Mesendoderm (in vitro differentiated cells): ENCODE data around the gene GAGE10.

Experiments
- DNase-seq: peaks from one replicate; pipeline ENCODE4 v3.0.0; 2013
- H2AK5ac ChIP-seq: 2 replicates; pipeline ENCODE4 v1.6.1; 2013; ENCODE audit warnings: low read length, inconsistent platforms
- H2BK120ac ChIP-seq: 2 replicates; pipeline ENCODE4 v1.6.1; 2013; ENCODE audit warnings: low read depth, mild to moderate bottlenecking, low read length, moderate library complexity, mixed read lengths
- H2BK15ac ChIP-seq: replicated peaks from 2 replicates; pipeline ENCODE4 v1.6.1; 2013; ENCODE audit warnings: low read depth, mild to moderate bottlenecking, moderate library complexity
- H2BK5ac ChIP-seq: 2 replicates; pipeline ENCODE4 v1.6.1; 2013; ENCODE audit warnings: low read length, inconsistent platforms
- H3K18ac ChIP-seq: 2 replicates; pipeline ENCODE4 v1.6.1; 2013; ENCODE audit warnings: mild to moderate bottlenecking, low read length, mixed read lengths
- H3K23ac ChIP-seq: one replicate; pipeline ENCODE4 v1.6.1; 2013; ENCODE audit warnings: low read length
- H3K27ac ChIP-seq: 2 replicates; pipeline ENCODE4 v1.5.1; 2013; ENCODE audit warnings: low read depth, mild to moderate bottlenecking, inconsistent platforms, low read length, moderate library complexity
- H3K27me3 ChIP-seq: 2 replicates; pipeline ENCODE4 v1.6.1; 2013; ENCODE audit warnings: low read length, control low read depth, mild to moderate bottlenecking, inconsistent platforms; ENCODE audit not compliant: insufficient read depth, poor library complexity
- H3K36me3 ChIP-seq: 2 replicates; pipeline ENCODE4 v1.6.1; 2013; ENCODE audit warnings: low read length, inconsistent platforms; ENCODE audit not compliant: control insufficient read depth, insufficient read depth
- H3K4ac ChIP-seq: one replicate; pipeline ENCODE4 v1.6.1; 2013; ENCODE audit warnings: low read depth, mild to moderate bottlenecking, low read length, moderate library complexity
- H3K4me1 ChIP-seq: 2 replicates; pipeline ENCODE4 v1.6.1; 2013; ENCODE audit warnings: low read depth, low read length, inconsistent platforms; ENCODE audit not compliant: control insufficient read depth
- H3K4me2 ChIP-seq: 2 replicates; pipeline ENCODE4 v1.6.1; 2013; ENCODE audit warnings: low read length
- H3K4me3 ChIP-seq: 2 replicates; pipeline ENCODE4 v1.5.1; 2013; ENCODE audit warnings: mild to moderate bottlenecking, low read length
- H3K56ac ChIP-seq: one replicate; pipeline ENCODE4 v1.6.1; 2013; ENCODE audit warnings: low read length
- H3K79me1 ChIP-seq: 2 replicates; pipeline ENCODE4 v1.6.1; 2013; ENCODE audit warnings: low read length, inconsistent platforms
- H3K79me2 ChIP-seq: 2 replicates; pipeline ENCODE4 v1.6.1; 2013; ENCODE audit warnings: mild to moderate bottlenecking, low read length; ENCODE audit not compliant: control insufficient read depth, insufficient read depth
- H3K9ac ChIP-seq: 2 replicates; pipeline ENCODE4 v1.6.1; 2013; ENCODE audit warnings: low read length, inconsistent platforms
- H4K5ac ChIP-seq: one replicate; pipeline ENCODE4 v1.6.1; 2013; ENCODE audit warnings: low read length
- H4K8ac ChIP-seq: one replicate; pipeline ENCODE4 v1.6.1; 2013; ENCODE audit warnings: low read depth, mild to moderate bottlenecking, control low read depth, low read length, moderate library complexity
- WGBS: extraction: QIAGEN DNeasy Blood & Tissue Kit; methylation state at CpG from one replicate; pipeline ENCODE4 v1.1.7; 2013; ENCODE audit warnings: low lambda C conversion rate, missing lambda C conversion rate; ENCODE audit not compliant: insufficient coverage; ENCODE audit errors: extremely low coverage; 5-methylcytosine and 5-hydroxymethylcytosine counted together

GAGE10 gene

DNA sequence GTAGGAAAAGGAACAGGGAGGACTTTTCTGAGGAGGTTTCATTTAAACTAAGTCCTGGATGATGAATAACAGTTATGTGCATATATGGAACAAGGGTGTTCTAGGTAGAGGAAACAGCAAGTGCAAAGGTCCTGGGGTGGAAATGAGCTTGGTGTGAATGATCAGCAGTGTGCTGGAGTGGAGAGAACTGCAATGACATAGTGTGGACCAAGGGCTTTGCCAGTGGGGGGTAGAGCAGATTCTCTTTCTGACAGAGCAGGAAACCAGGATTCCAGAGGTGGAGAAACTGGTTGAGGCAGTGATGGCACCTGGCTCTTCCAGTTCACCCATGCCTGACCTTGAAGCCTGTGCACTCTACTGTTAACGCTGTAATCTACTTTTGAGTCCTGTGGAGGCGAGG, 32.1 kb upstream of the GAGE10 start:
- WGBS = no CpG with 5 or more reads among the region's 2 CpGs
- Histone ChIP-seq H3K56ac (peak overlapping the region; percentile 17), H4K8ac (no peak overlapping the region), H3K27me3 (no peaks in the 10 kb centered on the region), H3K27ac (no peak overlapping the region), H4K5ac (no peak overlapping the region), H2AK5ac (no peak overlapping the region), H3K4me3 (no peak overlapping the region), H3K9ac (no peak overlapping the region), H3K4me2 (no peak overlapping the region), H3K4ac (no peak overlapping the region), H3K79me1 (peaks cover 4% of the 10 kb centered on the region), H3K23ac (no peak overlapping the region), H3K36me3 (no peaks in the 10 kb centered on the region), H3K79me2 (peaks cover 11% of the 10 kb centered on the region), H2BK120ac (no peak overlapping the region), H2BK5ac (no peak overlapping the region), H3K18ac (no peak overlapping the region), H3K4me1 (no peaks in the 10 kb centered on the region), H2BK15ac (no peak overlapping the region)
- DNase-seq = no peak

DNA sequence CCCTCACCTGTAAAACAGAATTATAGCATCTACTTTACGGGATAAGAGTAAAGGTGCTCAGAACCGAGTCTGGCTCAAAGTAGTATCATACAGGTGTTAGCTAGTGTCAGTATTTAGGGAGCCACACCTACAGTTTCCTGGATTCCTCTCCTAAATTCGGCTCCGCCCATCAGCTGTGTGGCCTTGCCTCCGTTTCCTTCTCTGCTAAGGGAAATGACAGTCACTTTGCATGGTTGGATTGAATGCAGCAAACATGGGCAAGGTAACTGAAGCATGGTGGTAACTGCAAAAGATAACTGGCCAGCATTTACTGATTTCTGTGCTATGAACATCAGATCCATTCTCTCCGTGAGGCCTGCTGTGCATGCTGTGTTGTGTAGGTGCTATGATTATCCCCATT, 31.0 kb upstream of the GAGE10 start:
- no peak overlapping the region for H2BK120ac ChIP-seq
- H2BK15ac ChIP-seq = no peak overlapping the region
- H3K36me3 ChIP-seq = no peaks in the 10 kb centered on the region
- no peak overlapping the region for H3K4ac ChIP-seq
- no peak overlapping the region for H3K27ac ChIP-seq
- peaks cover 11% of the 10 kb centered on the region for H3K79me2 ChIP-seq
- H3K23ac ChIP-seq = no peak overlapping the region
- H4K8ac ChIP-seq = no peak overlapping the region
- no peak overlapping the region for H3K18ac ChIP-seq
- no CpG with 5 or more reads among the region's 6 CpGs for WGBS
- no peak overlapping the region for H3K9ac ChIP-seq
- H3K27me3 ChIP-seq = no peaks in the 10 kb centered on the region
- H4K5ac ChIP-seq = no peak overlapping the region
- H3K79me1 ChIP-seq = peaks cover 4% of the 10 kb centered on the region
- H3K4me2 ChIP-seq = no peak overlapping the region
- H3K56ac ChIP-seq = no peak overlapping the region
- no peak for DNase-seq
- H3K4me1 ChIP-seq = no peaks in the 10 kb centered on the region
- H3K4me3 ChIP-seq = no peak overlapping the region
- H2BK5ac ChIP-seq = no peak overlapping the region
- no peak overlapping the region for H2AK5ac ChIP-seq

DNA sequence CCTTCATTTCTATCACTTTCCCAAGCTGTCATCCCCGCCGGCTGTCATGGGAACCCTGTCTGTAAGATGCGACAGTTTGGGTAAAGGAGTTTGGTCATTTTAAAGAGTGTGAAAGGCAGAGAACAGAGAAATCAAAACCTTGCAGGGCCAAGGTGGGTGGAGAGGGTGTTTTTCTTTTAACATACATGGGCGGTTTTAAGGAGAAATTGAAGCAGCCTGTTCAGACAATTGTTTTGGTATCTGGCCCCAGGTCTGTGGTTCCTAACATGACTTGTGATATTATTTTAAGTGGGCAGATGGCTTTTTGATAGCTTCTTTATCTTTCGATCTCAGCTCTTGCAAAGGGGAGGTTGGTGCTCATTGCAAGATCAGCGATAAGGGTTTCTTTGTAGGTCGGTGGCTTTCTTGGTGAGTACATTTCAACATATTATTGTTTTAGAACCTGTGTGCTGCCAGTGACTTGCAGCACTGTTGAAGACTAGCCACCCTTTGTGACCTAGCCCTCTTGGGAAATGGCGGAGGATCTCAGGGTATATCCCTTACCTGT, 30.2 kb upstream of the GAGE10 start:
- H3K27me3 ChIP-seq = no peaks in the 10 kb centered on the region
- no peak overlapping the region for H2AK5ac ChIP-seq
- DNase-seq = no peak
- no peak overlapping the region for H2BK120ac ChIP-seq
- peaks cover 4% of the 10 kb centered on the region for H3K79me1 ChIP-seq
- H3K4me3 ChIP-seq = no peak overlapping the region
- H2BK15ac ChIP-seq = no peak overlapping the region
- no peak overlapping the region for H4K8ac ChIP-seq
- no peak overlapping the region for H3K27ac ChIP-seq
- H3K23ac ChIP-seq = no peak overlapping the region
- H4K5ac ChIP-seq = no peak overlapping the region
- no peak overlapping the region for H3K18ac ChIP-seq
- H3K56ac ChIP-seq = no peak overlapping the region
- no peak overlapping the region for H3K9ac ChIP-seq
- no peak overlapping the region for H2BK5ac ChIP-seq
- WGBS = no CpG with 5 or more reads among the region's 8 CpGs
- no peak overlapping the region for H3K4ac ChIP-seq
- no peaks in the 10 kb centered on the region for H3K36me3 ChIP-seq
- no peak overlapping the region for H3K4me2 ChIP-seq
- H3K79me2 ChIP-seq = peaks cover 11% of the 10 kb centered on the region
- H3K4me1 ChIP-seq = no peaks in the 10 kb centered on the region

DNA sequence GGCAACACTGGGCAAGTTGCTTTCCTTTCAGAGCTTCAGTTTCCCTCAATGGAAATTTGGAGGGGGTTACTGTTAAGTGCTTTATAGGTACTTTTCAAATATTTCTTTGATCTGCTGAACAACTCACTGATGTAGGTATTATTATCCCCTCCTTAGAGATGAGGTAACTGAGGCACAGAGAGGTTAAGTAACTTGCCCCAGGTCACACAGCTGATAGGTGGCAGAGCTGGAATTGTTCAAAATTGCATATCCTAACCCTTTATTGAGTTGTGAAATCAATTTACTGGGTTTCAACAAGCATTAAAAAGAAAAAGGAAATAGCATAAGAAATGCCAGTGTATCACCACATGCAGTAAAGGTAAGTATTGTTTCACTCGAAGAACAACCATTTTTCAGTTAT, 27.2 kb upstream of the GAGE10 start:
- peaks cover 6% of the 10 kb centered on the region for H3K79me2 ChIP-seq
- H3K9ac ChIP-seq = no peak overlapping the region
- no peak overlapping the region for H4K8ac ChIP-seq
- no peaks in the 10 kb centered on the region for H3K27me3 ChIP-seq
- no peak overlapping the region for H3K56ac ChIP-seq
- H2BK120ac ChIP-seq = no peak overlapping the region
- H3K23ac ChIP-seq = no peak overlapping the region
- DNase-seq = no peak
- WGBS = no CpG with 5 or more reads among the region's 1 CpG
- no peaks in the 10 kb centered on the region for H3K4me1 ChIP-seq
- no peaks in the 10 kb centered on the region for H3K36me3 ChIP-seq
- no peak overlapping the region for H2BK5ac ChIP-seq
- peaks cover 1% of the 10 kb centered on the region for H3K79me1 ChIP-seq
- H2BK15ac ChIP-seq = no peak overlapping the region
- no peak overlapping the region for H3K18ac ChIP-seq
- H3K4me3 ChIP-seq = no peak overlapping the region
- no peak overlapping the region for H4K5ac ChIP-seq
- no peak overlapping the region for H3K4me2 ChIP-seq
- no peak overlapping the region for H3K27ac ChIP-seq
- H3K4ac ChIP-seq = no peak overlapping the region
- no peak overlapping the region for H2AK5ac ChIP-seq

DNA sequence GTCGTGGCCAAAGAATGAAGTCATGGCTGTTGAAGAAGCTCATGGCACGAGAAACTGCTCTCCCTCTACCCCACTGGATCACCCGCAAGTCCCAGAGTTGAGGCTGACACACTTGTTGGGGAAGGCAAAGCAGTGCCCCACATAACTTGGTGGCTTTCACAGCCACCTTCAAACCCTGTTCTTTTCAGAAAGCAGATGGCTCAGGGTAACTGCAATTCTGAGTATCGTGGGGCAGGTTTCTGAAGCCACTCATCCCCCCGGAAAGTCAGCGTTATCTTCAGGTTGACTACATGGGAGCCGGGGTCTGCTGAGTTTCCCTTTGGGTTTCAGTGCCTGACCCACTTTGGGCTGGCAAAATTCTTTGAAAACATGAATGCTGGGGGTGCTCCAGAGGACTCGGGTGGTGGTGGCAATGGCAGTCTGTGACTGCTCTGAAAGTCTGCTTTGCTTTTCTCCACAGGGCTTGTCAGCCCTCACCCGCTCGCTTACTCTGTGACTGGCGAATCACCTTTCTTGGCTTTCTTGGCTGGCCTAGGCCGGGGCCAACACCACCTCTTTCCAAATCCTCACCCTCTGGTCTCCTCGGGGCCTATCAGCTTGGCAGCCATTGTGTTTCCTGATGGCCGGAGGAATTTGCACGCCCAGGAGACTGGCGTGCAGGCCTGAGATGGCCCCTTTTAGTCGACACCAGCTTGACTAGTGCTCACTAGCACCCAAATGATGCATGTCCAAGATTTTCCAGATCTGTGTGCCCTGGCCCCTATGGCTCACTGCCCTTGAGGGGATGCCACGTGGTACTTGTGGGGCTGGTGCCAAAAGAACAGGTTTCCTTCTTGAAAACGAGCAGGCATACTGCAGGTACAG, 26.5 kb upstream of the GAGE10 start:
- Histone ChIP-seq H4K5ac (no peak overlapping the region), H2BK5ac (no peak overlapping the region), H3K36me3 (no peaks in the 10 kb centered on the region), H2BK120ac (no peak overlapping the region), H2BK15ac (no peak overlapping the region), H4K8ac (no peak overlapping the region), H3K79me1 (no peaks in the 10 kb centered on the region), H2AK5ac (no peak overlapping the region), H3K27ac (no peak overlapping the region), H3K4ac (no peak overlapping the region), H3K27me3 (no peaks in the 10 kb centered on the region), H3K79me2 (peaks cover 4% of the 10 kb centered on the region), H3K4me3 (no peak overlapping the region), H3K56ac (no peak overlapping the region), H3K4me2 (no peak overlapping the region), H3K18ac (no peak overlapping the region), H3K23ac (no peak overlapping the region), H3K9ac (no peak overlapping the region), H3K4me1 (no peaks in the 10 kb centered on the region)
- no CpG with 5 or more reads among the region's 19 CpGs for WGBS
- no peak for DNase-seq

DNA sequence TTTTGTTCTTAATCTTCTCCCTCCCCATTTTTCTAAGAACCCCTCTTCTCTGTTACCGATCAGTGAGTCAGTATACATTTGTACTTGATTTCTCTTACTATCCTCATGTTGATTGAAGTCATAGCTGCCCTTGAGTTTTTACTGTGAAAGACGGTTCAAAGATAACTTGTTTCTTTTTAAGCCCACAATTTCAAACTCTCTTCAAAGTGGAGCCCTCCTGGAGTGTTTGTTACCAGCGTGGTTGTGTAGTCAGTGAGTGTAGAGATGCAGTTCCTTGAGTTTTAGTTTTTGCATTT, 26.0 kb upstream of the GAGE10 start:
- Histone ChIP-seq H2BK120ac (no peak overlapping the region), H3K23ac (no peak overlapping the region), H3K9ac (no peak overlapping the region), H3K18ac (no peak overlapping the region), H3K4me1 (no peaks in the 10 kb centered on the region), H3K56ac (no peak overlapping the region), H4K5ac (no peak overlapping the region), H3K4me3 (no peak overlapping the region), H2BK15ac (no peak overlapping the region), H2AK5ac (no peak overlapping the region), H3K4ac (no peak overlapping the region), H2BK5ac (no peak overlapping the region), H4K8ac (no peak overlapping the region), H3K79me2 (peaks cover 2% of the 10 kb centered on the region), H3K36me3 (no peaks in the 10 kb centered on the region), H3K27ac (no peak overlapping the region), H3K79me1 (no peaks in the 10 kb centered on the region), H3K4me2 (no peak overlapping the region), H3K27me3 (no peaks in the 10 kb centered on the region)
- no peak for DNase-seq
- WGBS = no CpG with 5 or more reads among the region's 3 CpGs
